Stomach (tissue), 9 donors: ENCODE results near the gene ONECUT3. TPM values are rescaled to one million over a fixed set of nuclear protein-coding genes. Genes with fewer than 3 reads are reported as not detected.

ENCODE experiments used
- DNase-seq, 2 donors: peaks; one replicate each; pipeline versions ENCODE4 v3.0.0 to v3.0.0-alpha.2; 2013 to 2019
- H3K27ac ChIP-seq, 5 donors: fragments of 200-600 bp in 4 of 5; sonication (generic) in 4 of 5; one replicate each; pipeline ENCODE4 v1.5.1; 2013 to 2019; ENCODE audit warnings: mild to moderate bottlenecking in 1 of 5, moderate library complexity in 1 of 5
- H3K27me3 ChIP-seq, 3 donors: fragments of 200-600 bp; sonication (generic); one replicate each; pipeline ENCODE4 v1.5.1; 2017 to 2019; ENCODE audit warnings: mixed run types in 1 of 3
- H3K36me3 ChIP-seq, 4 donors: fragments of 200-600 bp; sonication (generic); 1 replicate in 3 of 4; 2 replicates in 1 of 4; pipeline ENCODE4 v1.5.1; 2016 to 2019
- H3K4me1 ChIP-seq, 4 donors: fragments of 200-600 bp; sonication (generic); one replicate each; pipeline ENCODE4 v1.5.1; 2016 to 2019
- H3K4me3 ChIP-seq, 4 donors: fragments of 200-600 bp; sonication (generic) in 3 of 4; one replicate each; pipeline ENCODE4 v1.5.1; 2016 to 2019; ENCODE audit warnings: mild to moderate bottlenecking in 1 of 4
- H3K9me3 ChIP-seq, 4 donors: fragments of 200-600 bp; sonication (generic); one replicate each; pipeline ENCODE4 v1.5.1; 2016 to 2019
- CTCF ChIP-seq, 7 experiments: fragments of 450-650 bp in 4 of 7; fragments of 200-600 bp in 3 of 7; sonication (generic) in 3 of 7; IDR thresholded peaks; one replicate each; pipeline ENCODE4 v1.5.1; 2016 to 2019; ENCODE audit warnings: antibody characterized with exemption in 7 of 7, control low read depth in 2 of 7, mild to moderate bottlenecking in 1 of 7
- EP300 ChIP-seq: sonication (generic); formaldehyde crosslinking; IDR thresholded peaks from one replicate; pipeline ENCODE4 v1.6.1; 2017; ENCODE audit warnings: antibody characterized with exemption
- POLR2A ChIP-seq, 4 donors: fragments of 450-650 bp; IDR thresholded peaks; one replicate each; pipeline ENCODE4 v1.6.1; 2016; ENCODE audit warnings: antibody characterized with exemption in 4 of 4, control low read depth in 2 of 4, mild to moderate bottlenecking in 1 of 4, moderate library complexity in 1 of 4
- POLR2AphosphoS5 ChIP-seq, 3 donors: sonication (generic); formaldehyde crosslinking; IDR thresholded peaks; one replicate each; pipeline ENCODE4 v1.6.1; 2016; ENCODE audit warnings: antibody characterized with exemption in 3 of 3
- WGBS, 5 donors: extraction: QIAGEN DNeasy Blood & Tissue Kit in 3 of 5; methylation state at CpG; one replicate each; pipeline versions ENCODE4 v1.1.5 to v1.1.7; 2013 to 2018; 5-methylcytosine and 5-hydroxymethylcytosine counted together
- intact Hi-C: fragments of 100-400 bp; cut with DNase I; formaldehyde crosslinking; loops from one replicate; pipeline ENCODE4 v1.15.1; 2023; ENCODE audit warnings: low total_unique reads
- polyA plus RNA-seq, 3 donors: library from polyadenylated mRNA; stranded (reverse); fragments of 200-250 nt; gene quantifications; one replicate each; pipeline ENCODE4 v1.2.3, GENCODE V29; 2013
- total RNA-seq, 5 donors: library from RNA; depleted of rRNA; stranded (reverse); fragments of >200 nt; gene quantifications; one replicate each; pipeline versions ENCODE4 v1.1.0 to v1.2.3, GENCODE V29; 2014 to 2016
- donor health status: healthy with polysubstance abuse.
- donor health status: Bipolar disorder and iron deficiency.
- donor health status: healthy.

The ONECUT3 gene
- total and polyA plus RNA-seq, 8 donors = 0.13 to 0.37 (median 0.29) TPM; not detected in 5

- DNase-seq = no peak
- H3K27ac ChIP-seq = no peak overlapping the region
- no peaks in the 10 kb centered on the region for H3K36me3 ChIP-seq
- H3K27me3 ChIP-seq = no peaks in the 10 kb centered on the region
- no peaks in the 10 kb centered on the region for H3K4me1 ChIP-seq
- no peak overlapping the region for H3K4me3 ChIP-seq
- TF ChIP-seq EP300 (no peak), CTCF (IDR thresholded peaks at IDR 0.05) (no peak), POLR2A (IDR thresholded peaks at IDR 0.05) (no peak), POLR2AphosphoS5 (IDR thresholded peaks at IDR 0.05) (no peak)
- 86 to 93% (median 91%) methylated on average over 6 of the region's 6 CpGs for WGBS, 5 donors
- intact Hi-C loops = no loop called here
- no peaks in the 10 kb centered on the region for H3K9me3 ChIP-seq
Measured at GRCh38 chr19:1804858-1805257, 51.6 kb downstream of the ONECUT3 start.

- no peak overlapping the region for H3K27ac ChIP-seq
- DNase-seq = peak in 1 of 2 donors; percentile 1
- H3K36me3 ChIP-seq = no peaks in the 10 kb centered on the region
- intact Hi-C loops = no loop called here
- no peak overlapping the region for H3K4me3 ChIP-seq
- 82 to 88% (median 87%) methylated on average over 21 to 24 of the region's 24 CpGs for WGBS, 5 donors
- H3K4me1 ChIP-seq = no peaks in the 10 kb centered on the region
- TF ChIP-seq CTCF (IDR thresholded peaks at IDR 0.05) = no peak
- TF ChIP-seq EP300 = no peak
- no peak for TF ChIP-seq POLR2AphosphoS5 (IDR thresholded peaks at IDR 0.05)
- no peak for TF ChIP-seq POLR2A (IDR thresholded peaks at IDR 0.05)
- no peaks in the 10 kb centered on the region for H3K27me3 ChIP-seq
- no peaks in the 10 kb centered on the region for H3K9me3 ChIP-seq
Measured at GRCh38 chr19:1805401-1806183, 52.3 kb downstream of the ONECUT3 start.

- Histone ChIP-seq H3K36me3 (no peaks in the 10 kb centered on the region), H3K27ac (no peak overlapping the region), H3K4me1 (peaks cover 0 to 2% (median 1%) of the 10 kb centered on the region in 4 donors), H3K4me3 (no peak overlapping the region), H3K9me3 (no peaks in the 10 kb centered on the region), H3K27me3 (no peaks in the 10 kb centered on the region)
- TF ChIP-seq POLR2A (IDR thresholded peaks at IDR 0.05) = no peak
- no peak for TF ChIP-seq POLR2AphosphoS5 (IDR thresholded peaks at IDR 0.05)
- TF ChIP-seq EP300 = no peak
- TF ChIP-seq CTCF (IDR thresholded peaks at IDR 0.05) = no peak
- no peak for DNase-seq
- intact Hi-C loops = no loop called here
- WGBS, 5 donors = 80 to 86% (median 82%) methylated on average over 29 to 45 of the region's 45 CpGs
Measured at GRCh38 chr19:1806184-1807029, 53.1 kb downstream of the ONECUT3 start.

- 58 to 70% (median 64%) methylated on average over 24 to 28 of the region's 28 CpGs for WGBS, 5 donors
- H3K36me3 ChIP-seq = no peaks in the 10 kb centered on the region
- intact Hi-C loops = no loop called here
- no peak for DNase-seq
- H3K9me3 ChIP-seq = no peaks in the 10 kb centered on the region
- H3K4me1 ChIP-seq = peaks cover 7 to 10% (median 8%) of the 10 kb centered on the region in 4 donors
- H3K4me3 ChIP-seq = no peak overlapping the region
- H3K27ac ChIP-seq = no peak overlapping the region
- TF ChIP-seq POLR2A (IDR thresholded peaks at IDR 0.05) = no peak
- no peak for TF ChIP-seq CTCF (IDR thresholded peaks at IDR 0.05)
- no peak for TF ChIP-seq EP300
- no peak for TF ChIP-seq POLR2AphosphoS5 (IDR thresholded peaks at IDR 0.05)
- H3K27me3 ChIP-seq = no peaks in the 10 kb centered on the region
Measured at GRCh38 chr19:1807030-1807694, 53.9 kb downstream of the ONECUT3 start.
